HEK293T (cell line): Measurements from ENCODE around the gene POLL.
A peak's percentile ranks its signal among the peaks of the same experiment; 100 is the strongest.
"Not testable (repeated sequence)": the region's sequence is repeated elsewhere in the genome, so short reads cannot be mapped to it uniquely, and the experiment has no call there.

Experiments
- CTCF ChIA-PET: fragments of 350-600 bp; formaldehyde crosslinking; extraction: SDS; loops from one replicate; lab custom pipeline; 2021; ENCODE audit warnings: antibody characterized with exemption, inconsistent platforms; lab: Yijun Ruan, JAX
- POLR2A ChIA-PET: fragments of 350-600 bp; formaldehyde crosslinking; extraction: SDS; loops from one replicate; lab custom pipeline; 2020; ENCODE audit warnings: antibody characterized with exemption, inconsistent platforms; lab: Yijun Ruan, JAX
- DNase-seq: peaks from one replicate; pipeline ENCODE4 v3.0.0; 2012; ENCODE audit warnings: mixed read lengths; ENCODE audit errors: extremely low spot score
- ARNT ChIP-seq: fragments of 450-650 bp; IDR thresholded peaks from 2 replicates; pipeline ENCODE4 v1.6.1; 2017; ENCODE audit warnings: mild to moderate bottlenecking
- BHLHE40 ChIP-seq: fragments of 450-650 bp; IDR thresholded peaks from 2 replicates; pipeline ENCODE4 v1.6.1; 2016; ENCODE audit warnings: mild to moderate bottlenecking, moderate library complexity, borderline replicate concordance
- CTBP1 ChIP-seq: fragments of 450-650 bp; IDR thresholded peaks from 2 replicates; pipeline ENCODE4 v1.6.1; 2016; ENCODE audit warnings: borderline replicate concordance
- ELF4 ChIP-seq: fragments of 450-650 bp; IDR thresholded peaks from 2 replicates; pipeline ENCODE4 v1.6.1; 2017; ENCODE audit warnings: antibody characterized with exemption
- FOXA1 ChIP-seq: fragments of 450-650 bp; IDR thresholded peaks from 2 replicates; pipeline ENCODE4 v1.6.1; 2016; ENCODE audit warnings: mild to moderate bottlenecking
- FOXK2 ChIP-seq: fragments of 450-650 bp; IDR thresholded peaks from 2 replicates; pipeline ENCODE4 v1.6.1; 2016; ENCODE audit warnings: mild to moderate bottlenecking
- FOXM1 ChIP-seq: fragments of 450-650 bp; IDR thresholded peaks from 2 replicates; pipeline ENCODE4 v1.6.1; 2017; ENCODE audit warnings: mild to moderate bottlenecking, borderline replicate concordance
- HDGF ChIP-seq: fragments of 450-650 bp; IDR thresholded peaks from 2 replicates; pipeline ENCODE4 v1.6.1; 2017; ENCODE audit warnings: antibody characterized with exemption, borderline replicate concordance
- L3MBTL2 ChIP-seq: fragments of 450-650 bp; conservative IDR thresholded peaks from 2 replicates; pipeline ENCODE4 v1.6.1; 2016; ENCODE audit warnings: mild to moderate bottlenecking
- LEF1 ChIP-seq: fragments of 450-650 bp; IDR thresholded peaks from 2 replicates; pipeline ENCODE4 v1.6.1; 2017; ENCODE audit warnings: mild to moderate bottlenecking, borderline replicate concordance
- NFRKB ChIP-seq: fragments of 450-650 bp; IDR thresholded peaks from 2 replicates; pipeline ENCODE4 v1.6.1; 2016; ENCODE audit warnings: mild to moderate bottlenecking, moderate library complexity
- SP1 ChIP-seq: fragments of 450-650 bp; IDR thresholded peaks from 2 replicates; pipeline ENCODE4 v1.6.1; 2017
- SUZ12 ChIP-seq: fragments of 450-650 bp; IDR thresholded peaks from 2 replicates; pipeline ENCODE4 v1.6.1; 2016; ENCODE audit warnings: mild to moderate bottlenecking
- TARDBP ChIP-seq: fragments of 450-650 bp; IDR thresholded peaks from 2 replicates; pipeline ENCODE4 v1.6.1; 2016
- ZNF384 ChIP-seq: fragments of 450-650 bp; IDR thresholded peaks from 2 replicates; pipeline ENCODE4 v1.6.1; 2016
- TF ChIP-seq, protein P1 (sequence below): fragments of 450-650 bp; IDR thresholded peaks from 2 replicates; pipeline ENCODE4 v1.6.1; 2016

POLL gene

DNA sequence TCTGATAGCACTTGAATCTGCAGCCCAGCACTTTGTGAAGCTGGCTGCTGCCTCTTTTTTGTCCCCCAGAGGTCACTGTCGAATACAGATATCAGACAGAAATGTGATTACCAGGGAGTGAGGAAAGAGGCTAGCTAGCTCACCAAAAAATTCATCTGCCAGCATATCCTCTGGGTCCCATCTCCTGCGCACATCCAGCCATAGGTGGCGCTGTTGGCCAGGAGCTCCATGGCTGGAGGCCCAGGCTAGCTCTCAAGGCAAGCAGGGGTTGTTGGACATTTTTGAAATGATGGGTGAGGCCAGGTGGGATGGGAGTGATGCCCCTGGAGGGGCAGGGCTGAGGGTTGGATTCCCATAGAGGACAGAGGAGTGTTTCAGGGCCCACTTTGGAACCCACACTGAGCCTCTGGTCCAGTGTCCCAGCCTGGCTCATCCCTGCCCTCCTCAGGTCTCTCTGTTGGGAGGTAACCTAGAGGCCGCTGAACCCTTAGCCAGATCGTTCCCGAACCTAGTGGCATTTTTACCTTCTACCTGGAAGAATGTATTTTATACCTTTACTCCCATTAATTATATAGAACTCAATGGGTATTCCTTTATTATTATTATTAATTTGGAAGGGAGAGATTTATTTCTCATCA, 14.8 kb upstream of the POLL start:
- ChIA-PET POLR2A (interaction anchor here (0.7 to 1.3 kb wide), 5 partner anchors 10 to 181 kb away, joined by 3 to 9 read pairs (median 4); partner anchors contain the start of gene NPM3), CTCF (interaction anchor here (0.6 to 5.3 kb wide), 28 partner anchors 8 to 407 kb away, joined by 3 to 41 read pairs (median 5); partner anchors contain the start of genes DPCD, NPM3, OGA and POLL)
- DNase-seq = peak; percentile 94
- no peak for TF ChIP-seq SUZ12
- no peak for TF ChIP-seq L3MBTL2
- no peak for TF ChIP-seq ZNF384
- no peak for TF ChIP-seq NFRKB

DNA sequence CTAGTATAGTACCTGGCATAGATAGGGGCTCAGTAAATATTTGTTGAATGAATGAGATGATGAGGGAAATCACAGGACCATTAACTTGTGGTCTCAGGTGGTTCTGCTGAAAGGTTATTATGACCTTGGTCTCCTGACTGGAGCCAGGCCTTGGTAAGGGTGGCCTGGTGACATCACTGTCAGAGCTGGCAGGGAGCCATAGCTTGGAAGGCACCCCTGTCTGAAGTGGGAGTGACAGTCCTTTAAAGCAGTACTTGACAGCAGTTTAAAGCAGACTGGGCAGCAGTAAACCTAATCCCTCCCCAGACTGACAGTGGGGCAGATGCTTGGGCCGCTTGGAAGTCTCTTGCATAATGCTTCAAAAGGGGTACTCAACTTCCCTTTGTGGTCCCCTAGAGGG, 13.5 kb upstream of the POLL start:
- CTCF ChIA-PET = interaction anchor here (1.2 to 5.3 kb wide), 5 partner anchors 9 to 239 kb away, joined by 4 to 41 read pairs (median 10); partner anchors contain the start of gene NPM3
- no peak for DNase-seq
- no peak for TF ChIP-seq TARDBP
- no peak for TF ChIP-seq HDGF
- TF ChIP-seq ARNT = no peak
- TF ChIP-seq LEF1 = no peak
- TF ChIP-seq ZNF384 = no peak
- no peak for TF ChIP-seq ELF4
- TF ChIP-seq SUZ12 = no peak
- no peak for TF ChIP-seq L3MBTL2
- TF ChIP-seq NFRKB = no peak
- TF ChIP-seq, protein P1, sequence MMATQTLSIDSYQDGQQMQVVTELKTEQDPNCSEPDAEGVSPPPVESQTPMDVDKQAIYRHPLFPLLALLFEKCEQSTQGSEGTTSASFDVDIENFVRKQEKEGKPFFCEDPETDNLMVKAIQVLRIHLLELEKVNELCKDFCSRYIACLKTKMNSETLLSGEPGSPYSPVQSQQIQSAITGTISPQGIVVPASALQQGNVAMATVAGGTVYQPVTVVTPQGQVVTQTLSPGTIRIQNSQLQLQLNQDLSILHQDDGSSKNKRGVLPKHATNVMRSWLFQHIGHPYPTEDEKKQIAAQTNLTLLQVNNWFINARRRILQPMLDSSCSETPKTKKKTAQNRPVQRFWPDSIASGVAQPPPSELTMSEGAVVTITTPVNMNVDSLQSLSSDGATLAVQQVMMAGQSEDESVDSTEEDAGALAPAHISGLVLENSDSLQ = no peak
- no peak for TF ChIP-seq CTBP1
- no peak for TF ChIP-seq FOXK2
- TF ChIP-seq BHLHE40 = no peak
- no peak for TF ChIP-seq FOXM1
- POLR2A ChIA-PET = interaction anchor here (1.3 kb wide), 1 partner anchor 12 kb away, joined by 3 read pairs; no protein-coding TSS in a partner anchor

DNA sequence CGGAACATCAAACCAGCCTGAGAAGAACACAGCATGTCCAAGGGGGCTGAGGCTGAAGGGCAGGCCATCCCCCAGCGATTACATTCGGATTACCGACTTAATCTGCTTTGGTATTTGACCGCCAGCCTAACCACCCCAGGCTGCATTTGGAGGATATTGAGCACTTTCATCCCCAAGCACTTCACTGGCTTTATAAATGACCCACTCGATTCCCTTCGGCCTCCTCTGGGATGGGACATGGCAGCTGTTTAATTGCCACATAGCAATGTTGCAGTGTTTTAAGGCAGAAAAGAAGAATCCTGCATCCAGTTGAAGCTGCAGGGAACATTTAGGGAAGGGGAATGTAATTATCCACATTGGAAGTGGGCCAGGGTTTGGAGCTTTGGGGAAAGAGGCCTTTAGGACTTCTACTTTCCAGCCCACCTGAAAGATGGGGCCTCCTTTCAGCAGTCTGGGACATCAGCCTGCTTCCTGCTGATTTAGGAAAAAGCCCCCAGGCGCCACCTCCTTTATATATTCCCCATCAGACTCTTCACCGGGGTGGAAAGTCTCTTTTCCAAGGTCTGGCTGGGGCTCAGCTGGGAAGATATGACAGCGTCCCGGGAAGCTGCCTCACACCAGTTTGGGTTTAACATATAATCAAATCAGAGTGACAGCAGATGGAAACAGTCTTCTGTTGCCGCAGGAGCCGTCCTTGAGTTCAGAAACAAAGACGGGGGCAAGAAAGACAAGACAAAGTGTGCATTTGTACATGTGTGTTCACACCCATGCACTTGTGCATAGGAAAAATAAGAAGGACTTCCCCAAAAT, 9.2 kb upstream of the POLL start:
- POLR2A ChIA-PET = no interaction called here
- TF ChIP-seq ARNT (no peak), SUZ12 (no peak), ZNF384 (no peak), TARDBP (no peak), FOXK2 (no peak), FOXM1 (no peak), HDGF (no peak), ELF4 (no peak), BHLHE40 (no peak), LEF1 (no peak), SP1 (no peak)
- TF ChIP-seq, protein P1 = no peak
- CTCF ChIA-PET = interaction anchor here (0.9 to 1.2 kb wide), 3 partner anchors 28 to 383 kb away, joined by 3 to 8 read pairs (median 3); no protein-coding TSS in a partner anchor
- DNase-seq = no peak

DNA sequence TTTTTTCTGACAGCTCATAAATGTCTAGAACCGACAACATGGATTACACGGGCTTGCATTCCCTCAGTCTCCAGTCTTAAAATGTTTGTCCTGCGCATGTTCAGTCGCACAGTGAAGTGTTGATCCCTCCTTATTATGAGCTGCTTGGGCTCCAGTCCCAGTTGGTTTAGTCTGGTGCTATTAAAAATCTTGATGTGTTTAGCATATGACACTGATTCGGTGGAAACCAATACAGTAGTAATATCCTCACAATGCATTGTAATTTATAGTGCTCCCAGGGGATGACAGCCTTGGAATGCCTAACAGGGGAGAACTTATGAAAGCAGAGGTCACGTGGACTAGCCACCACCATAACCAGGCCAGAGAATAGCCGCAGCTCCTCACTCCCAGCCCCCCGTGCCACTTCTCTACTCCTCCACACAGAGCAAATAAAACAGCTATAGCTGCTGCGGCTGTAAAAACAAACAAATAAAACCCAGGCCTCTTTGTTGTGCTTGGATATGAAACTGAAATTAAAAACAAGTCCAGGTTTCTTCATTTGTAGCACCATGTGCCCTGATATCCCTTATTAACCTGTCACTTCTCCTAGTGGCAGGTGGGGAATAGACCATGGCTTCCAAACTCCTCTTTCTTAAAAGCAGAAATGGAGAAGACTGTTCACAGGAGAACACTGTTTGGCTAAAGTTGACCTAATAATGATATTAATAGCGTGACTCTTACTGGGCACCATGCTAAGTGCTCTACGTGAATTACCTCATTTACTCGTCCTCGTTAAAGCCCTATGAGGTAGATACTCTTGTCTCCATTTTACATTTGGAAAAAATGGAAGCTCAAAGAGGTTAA, 7.8 kb upstream of the POLL start:
- ChIA-PET POLR2A (no interaction called here), CTCF (interaction anchor here (0.6 to 1.3 kb wide), 5 partner anchors 20 to 434 kb away, joined by 3 to 8 read pairs (median 3); no protein-coding TSS in a partner anchor)
- peak; percentile 56 for DNase-seq
- TF ChIP-seq CTBP1 (no peak), L3MBTL2 (peak; percentile 35; the same call in 1 of the 2 replicates)
- TF ChIP-seq, protein P1 = peak; percentile 81

DNA sequence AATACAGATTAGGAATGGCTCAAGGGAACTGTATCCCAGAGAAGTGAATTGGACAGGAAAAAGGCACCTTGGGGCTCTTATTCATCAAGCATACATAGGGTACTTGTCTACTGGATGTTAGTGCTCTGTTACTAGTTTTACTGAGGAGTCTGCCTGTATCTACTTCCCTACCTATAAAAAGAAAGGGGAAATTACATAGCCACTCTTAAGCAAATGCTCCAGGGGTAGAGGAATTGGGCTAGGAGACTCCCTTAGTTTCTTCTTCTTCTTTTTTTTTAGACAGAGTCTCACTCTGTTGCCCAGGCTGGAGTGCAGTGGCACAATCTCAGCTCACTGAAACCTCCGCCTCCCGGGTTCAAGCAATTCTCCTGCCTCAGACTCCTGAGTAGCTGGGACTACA, 5.3 kb upstream of the POLL start:
- POLR2A ChIA-PET, CTCF ChIA-PET, DNase-seq: not testable (repeated sequence)

DNA sequence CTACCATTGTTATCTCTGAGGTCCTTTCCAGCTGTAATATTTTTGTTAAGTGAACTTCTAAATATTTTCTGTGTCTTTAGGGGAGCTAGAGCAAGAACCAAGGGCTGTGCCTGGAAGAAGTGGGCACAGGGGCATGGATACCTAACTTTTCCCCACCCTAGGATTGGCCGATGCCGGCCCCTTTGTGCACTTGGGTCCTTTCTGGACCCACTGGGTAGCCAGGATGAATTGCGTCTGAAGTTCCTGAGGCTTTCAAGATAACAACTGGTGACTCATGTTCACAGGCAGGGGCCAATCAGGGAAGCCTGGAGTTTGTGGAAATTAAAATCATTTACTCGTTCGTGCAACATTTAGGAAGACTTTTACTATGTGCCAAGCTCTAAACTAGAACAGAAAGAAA, 822 bp upstream of the POLL start:
- peak; percentile 56 for DNase-seq
- ChIA-PET CTCF (interaction anchor here (0.6 to 1.0 kb wide), 2 partner anchors 14 to 297 kb away, joined by 3 read pairs; no protein-coding TSS in a partner anchor), POLR2A (no interaction called here)
- TF ChIP-seq FOXM1 = no peak
- no peak for TF ChIP-seq FOXK2
- no peak for TF ChIP-seq SUZ12
- no peak for TF ChIP-seq ZNF384
- no peak for TF ChIP-seq HDGF
- no peak for TF ChIP-seq FOXA1
- no peak for TF ChIP-seq L3MBTL2
- TF ChIP-seq CTBP1 = no peak
- no peak for TF ChIP-seq NFRKB
- TF ChIP-seq SP1 = no peak
- no peak for TF ChIP-seq BHLHE40
- no peak for TF ChIP-seq ELF4
- no peak for TF ChIP-seq TARDBP
- TF ChIP-seq, protein P1 = no peak
- TF ChIP-seq LEF1 = no peak
- no peak for TF ChIP-seq ARNT
